Germinal center (tissue), 1 donor: ENCODE data around the gene SNAPC2.
"Not testable (repeated sequence)": the region's sequence is repeated elsewhere in the genome, so short reads cannot be mapped to it uniquely, and the experiment has no call there.

Source experiments
- DNase-seq: peaks from one replicate; pipeline ENCODE4 v3.0.0; 2012; ENCODE audit warnings: mixed read lengths, low spot score

The SNAPC2 gene

DNA sequence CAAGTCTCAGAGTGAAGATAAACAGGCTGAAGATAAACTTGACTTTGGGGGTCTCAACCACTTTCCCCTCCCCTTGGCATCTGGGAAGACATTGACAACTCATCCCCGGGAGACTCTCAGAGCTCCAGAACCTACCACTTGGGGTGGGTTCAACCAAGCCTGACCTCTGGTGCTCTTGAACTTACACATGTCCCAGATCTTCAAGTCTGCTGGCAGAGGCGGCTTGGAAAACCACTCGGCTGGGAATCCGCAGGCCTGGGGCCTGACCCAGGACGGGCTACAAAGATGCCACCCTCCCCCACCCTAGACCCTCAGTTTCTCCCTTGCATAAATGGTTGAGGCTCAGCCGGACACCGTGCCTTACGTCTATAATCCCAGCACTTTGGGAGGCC, 31.3 kb upstream of the SNAPC2 start:
- no peak for DNase-seq

DNA sequence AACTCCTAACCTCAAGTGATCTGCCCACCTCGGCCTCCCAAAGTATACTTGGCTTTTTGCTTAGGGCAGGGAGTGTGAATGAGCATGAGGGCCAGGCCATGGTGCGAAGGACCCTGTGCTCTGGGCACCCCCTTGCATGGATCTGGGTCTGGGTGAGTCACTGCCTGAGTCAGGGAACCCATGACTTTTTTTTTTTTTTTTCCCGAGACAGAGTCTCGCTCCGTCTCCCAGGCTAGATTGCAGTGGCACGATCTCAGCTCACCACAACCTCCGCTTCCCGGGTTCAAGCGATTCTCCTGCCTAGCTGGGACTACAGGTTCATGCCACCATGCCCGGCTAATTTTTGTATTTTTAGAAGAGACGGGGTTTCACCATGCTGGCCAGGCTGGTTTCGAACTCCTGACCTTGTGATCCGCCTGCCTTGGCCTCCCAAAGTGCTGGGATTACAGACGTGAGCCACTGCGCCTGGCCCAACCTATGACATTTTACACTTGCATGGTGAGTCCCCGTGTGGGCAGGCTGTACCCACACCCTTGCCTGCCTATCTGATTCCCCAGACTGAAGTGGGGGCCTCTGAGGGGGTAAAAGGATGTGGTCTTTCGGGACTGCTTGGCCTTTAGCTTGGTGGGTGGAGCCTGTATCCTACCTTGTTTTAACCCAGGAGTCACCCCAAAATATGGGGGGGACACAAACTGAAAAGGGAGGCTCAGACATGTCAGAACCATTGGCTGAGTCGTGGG, 26.6 kb upstream of the SNAPC2 start:
- DNase-seq: not testable (repeated sequence)

DNA sequence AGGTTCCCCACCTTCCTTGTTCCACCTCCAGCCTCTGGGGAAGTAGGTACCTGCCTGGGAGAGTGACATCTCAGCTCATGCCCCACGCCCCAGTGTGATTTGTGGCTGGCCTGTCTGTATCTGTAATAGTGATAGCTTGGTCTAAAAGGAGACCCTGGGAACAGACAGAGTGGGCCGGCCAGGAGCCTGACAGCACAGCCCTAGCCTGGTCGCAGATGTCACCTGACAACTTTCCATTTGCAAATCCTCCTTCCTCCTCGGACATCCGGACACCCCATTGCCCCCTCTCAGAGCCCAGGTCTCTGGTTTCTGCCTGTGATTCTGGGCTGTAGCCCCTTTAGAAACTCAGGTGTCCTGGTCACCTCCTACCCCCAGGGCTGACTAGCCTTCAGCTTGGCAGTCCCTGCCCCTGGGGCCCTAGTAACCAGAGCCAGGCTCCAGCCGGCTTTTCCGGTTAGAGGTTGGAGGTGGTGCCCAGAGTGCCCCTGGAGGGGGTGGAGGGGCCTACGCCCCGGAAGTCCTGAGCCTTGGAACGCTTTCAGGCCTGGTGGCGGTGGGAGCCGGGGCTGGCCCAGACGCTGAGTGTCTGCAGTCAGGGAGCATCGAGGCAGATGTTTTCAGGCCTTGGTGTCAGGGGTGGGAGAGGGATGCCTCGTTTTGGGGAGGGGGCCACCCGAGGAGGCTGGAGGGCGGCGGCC, 25.4 kb upstream of the SNAPC2 start:
- no peak for DNase-seq

DNA sequence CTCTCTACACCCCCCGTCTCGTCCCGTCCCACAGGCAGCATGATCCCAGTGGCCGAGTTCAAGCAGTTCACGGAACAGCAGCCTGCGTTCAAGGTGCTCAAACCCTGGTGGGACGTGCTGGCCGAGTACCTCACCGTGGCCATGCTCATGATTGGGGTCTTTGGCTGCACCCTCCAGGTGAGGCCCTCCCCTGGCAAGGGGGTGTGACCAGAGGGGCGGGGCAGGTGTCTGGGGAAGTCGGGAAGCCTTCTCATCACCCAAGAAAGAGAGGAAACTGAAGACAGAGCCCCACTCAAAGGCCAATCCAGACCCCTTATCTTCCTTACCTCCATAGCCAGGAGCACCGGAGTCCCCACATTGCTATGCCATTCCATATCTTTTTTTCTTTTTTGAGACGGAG, 24.6 kb upstream of the SNAPC2 start:
- DNase-seq: no peak

DNA sequence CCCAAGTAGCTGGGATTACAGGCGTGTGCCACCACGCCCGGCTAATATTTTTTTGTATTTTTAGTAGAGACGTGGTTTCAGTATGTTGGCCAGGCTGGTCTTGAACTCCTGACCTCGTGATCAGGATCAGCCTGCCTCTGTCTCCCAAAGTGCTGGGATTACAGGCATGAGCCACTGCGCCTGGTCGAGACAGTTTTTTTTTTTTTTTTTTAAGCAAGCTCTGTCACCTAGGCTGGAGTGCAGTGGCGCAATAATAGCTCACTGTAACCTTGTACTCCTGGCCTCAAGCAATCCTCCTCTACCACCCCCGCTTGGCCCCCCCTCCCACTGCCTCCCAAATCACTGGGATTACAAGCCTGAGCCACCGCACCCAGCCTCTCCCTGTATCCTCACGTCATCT, 22.8 kb upstream of the SNAPC2 start:
- DNase-seq: no peak

DNA sequence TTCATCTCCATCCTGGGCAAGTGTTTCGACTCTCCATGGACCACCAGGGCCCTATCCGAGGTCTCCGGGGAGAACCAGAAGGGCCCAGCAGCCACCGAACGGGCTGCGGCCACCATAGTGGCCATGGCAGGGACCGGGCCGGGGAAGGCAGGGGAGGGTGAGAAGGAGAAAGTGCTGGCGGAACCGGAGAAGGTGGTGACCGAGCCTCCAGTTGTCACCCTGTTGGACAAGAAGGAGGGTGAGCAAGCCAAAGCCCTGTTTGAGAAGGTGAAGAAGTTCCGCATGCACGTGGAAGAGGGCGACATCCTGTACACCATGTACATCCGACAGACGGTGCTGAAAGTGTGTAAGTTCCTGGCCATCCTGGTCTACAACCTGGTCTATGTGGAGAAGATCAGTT, 21.2 kb upstream of the SNAPC2 start:
- no peak for DNase-seq

DNA sequence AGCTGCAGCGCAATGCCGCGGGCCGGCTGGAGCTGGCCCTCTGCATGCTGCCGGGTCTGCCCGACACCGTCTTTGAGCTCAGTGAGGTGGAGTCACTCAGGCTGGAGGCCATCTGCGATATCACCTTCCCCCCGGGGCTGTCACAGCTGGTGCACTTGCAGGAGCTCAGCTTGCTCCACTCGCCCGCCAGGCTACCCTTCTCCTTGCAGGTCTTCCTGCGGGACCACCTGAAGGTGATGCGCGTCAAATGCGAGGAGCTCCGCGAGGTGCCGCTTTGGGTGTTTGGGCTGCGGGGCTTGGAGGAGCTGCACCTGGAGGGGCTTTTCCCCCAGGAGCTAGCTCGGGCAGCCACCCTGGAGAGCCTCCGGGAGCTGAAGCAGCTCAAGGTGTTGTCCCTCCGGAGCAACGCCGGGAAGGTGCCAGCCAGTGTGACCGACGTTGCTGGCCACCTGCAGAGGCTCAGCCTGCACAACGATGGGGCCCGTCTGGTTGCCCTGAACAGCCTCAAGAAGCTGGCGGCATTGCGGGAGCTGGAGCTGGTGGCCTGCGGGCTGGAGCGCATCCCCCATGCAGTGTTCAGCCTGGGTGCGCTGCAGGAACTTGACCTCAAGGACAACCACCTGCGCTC, 20.3 kb upstream of the SNAPC2 start:
- DNase-seq: no peak

DNA sequence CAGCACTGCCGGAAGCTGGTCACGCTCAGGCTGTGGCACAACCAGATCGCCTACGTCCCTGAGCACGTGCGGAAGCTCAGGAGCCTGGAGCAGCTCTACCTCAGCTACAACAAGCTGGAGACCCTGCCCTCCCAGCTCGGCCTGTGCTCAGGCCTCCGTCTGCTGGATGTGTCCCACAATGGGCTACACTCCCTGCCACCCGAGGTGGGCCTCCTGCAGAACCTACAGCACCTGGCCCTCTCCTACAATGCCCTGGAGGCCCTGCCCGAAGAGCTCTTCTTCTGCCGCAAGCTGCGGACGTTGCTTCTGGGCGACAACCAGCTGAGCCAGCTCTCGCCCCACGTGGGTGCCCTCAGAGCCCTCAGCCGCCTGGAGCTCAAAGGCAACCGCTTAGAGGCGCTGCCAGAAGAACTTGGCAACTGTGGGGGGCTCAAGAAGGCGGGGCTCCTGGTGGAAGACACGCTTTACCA, 19.7 kb upstream of the SNAPC2 start:
- DNase-seq: no peak

DNA sequence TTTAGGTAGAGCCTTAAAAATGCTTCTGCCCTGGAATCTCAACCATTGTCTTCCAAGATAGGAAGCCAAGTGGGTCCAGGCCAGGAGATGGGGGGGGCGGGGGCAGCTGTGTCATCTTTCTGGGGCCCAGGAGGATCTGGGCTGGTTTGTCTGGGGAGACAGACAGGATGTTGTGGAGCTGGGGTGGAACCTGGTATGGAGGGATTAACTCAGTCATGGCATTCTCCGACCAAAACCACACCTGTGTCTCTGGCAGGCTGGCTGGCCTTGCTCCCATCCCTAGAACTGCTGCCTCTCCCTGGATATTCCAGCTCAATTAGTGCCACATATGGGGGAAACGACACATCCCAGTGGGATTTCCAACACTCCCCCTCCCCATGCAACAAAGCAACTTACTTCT, 19.2 kb upstream of the SNAPC2 start:
- no peak for DNase-seq

DNA sequence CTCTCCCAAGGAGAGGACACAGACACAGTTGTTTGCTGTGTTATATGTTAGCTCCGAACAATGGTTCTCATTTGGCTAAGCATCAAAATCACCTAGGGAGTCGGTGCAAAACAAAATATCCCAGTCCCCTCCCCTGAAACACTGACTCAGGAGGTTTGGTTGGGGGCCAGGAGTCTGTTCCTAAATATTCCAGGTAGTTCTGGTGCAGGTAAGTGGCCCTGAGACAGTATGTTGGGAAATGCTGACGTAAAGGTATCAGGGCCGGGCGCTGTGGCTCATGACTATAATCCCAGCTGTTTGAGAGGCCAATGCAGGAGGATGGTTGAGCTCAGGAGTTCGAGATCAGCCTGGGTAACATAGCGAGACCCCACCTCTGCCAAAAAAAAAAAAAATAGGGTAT, 18.8 kb upstream of the SNAPC2 start:
- DNase-seq: no peak

DNA sequence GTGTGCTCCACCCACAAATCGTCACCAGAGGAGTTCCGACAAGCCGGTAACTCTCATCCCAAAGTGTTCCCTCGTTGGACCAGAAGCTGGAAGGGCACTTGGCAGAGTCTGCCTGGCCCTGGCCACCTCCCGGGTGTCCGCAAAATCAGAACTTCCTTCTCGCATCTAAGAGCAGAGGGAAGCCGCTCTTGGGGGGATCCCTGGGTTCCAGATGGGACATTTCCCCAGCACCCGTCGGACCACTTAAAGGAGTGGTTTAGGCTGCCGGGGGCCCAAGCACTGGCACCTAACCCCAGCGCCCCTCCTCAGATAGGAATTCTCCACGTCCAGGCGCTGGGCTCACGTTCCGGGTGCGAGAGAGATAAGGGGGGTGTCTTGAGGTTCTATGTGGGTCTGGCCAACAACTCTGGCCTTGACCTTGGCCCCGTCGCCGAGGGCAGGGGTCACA, 17.3 kb upstream of the SNAPC2 start:
- DNase-seq: no peak

DNA sequence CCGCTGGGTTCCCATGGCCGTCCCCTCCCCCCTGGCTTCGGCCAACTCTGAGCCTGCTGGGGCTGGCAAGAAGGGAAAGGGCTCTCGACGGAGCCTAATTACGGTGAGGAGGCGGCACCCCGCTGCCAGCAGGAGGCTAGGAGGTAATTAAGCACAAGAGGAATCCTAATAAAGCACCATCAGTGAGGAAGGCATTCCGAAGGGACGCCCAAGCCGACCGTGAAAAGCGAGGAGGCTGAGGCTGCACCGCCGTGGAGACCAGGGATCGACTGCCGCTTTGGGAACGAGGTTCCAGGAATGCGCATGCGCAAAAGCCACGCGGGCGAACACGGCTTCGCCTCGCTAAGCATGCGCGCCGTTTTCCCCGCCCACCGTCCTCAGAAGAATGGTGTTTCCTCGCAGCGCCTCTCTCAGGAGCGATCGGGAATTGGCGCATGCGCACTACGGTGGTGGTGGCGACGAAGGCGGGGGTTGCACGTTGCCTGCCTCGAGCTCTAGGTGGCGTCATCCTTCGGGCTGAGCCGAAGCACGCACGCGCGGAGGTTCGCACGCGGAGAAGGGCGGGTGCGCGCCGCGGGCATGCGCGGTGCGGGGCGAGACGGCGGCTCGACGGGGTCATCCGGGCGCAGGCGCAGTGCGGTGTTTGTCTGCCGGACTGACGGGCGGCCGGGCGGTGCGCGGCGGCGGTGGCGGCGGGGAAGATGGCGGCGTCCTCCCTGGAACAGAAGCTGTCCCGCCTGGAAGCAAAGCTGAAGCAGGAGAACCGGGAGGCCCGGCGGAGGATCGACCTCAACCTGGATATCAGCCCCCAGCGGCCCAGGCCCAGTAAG, 16.7 kb upstream of the SNAPC2 start, which contains the start of gene MAP2K7:
TSS of gene MAP2K7 (plus strand) at position 634 of the 830 bp plus-strand sequence. CDS start at position 702, 68 bp downstream.
- peak; percentile 99 for DNase-seq

DNA sequence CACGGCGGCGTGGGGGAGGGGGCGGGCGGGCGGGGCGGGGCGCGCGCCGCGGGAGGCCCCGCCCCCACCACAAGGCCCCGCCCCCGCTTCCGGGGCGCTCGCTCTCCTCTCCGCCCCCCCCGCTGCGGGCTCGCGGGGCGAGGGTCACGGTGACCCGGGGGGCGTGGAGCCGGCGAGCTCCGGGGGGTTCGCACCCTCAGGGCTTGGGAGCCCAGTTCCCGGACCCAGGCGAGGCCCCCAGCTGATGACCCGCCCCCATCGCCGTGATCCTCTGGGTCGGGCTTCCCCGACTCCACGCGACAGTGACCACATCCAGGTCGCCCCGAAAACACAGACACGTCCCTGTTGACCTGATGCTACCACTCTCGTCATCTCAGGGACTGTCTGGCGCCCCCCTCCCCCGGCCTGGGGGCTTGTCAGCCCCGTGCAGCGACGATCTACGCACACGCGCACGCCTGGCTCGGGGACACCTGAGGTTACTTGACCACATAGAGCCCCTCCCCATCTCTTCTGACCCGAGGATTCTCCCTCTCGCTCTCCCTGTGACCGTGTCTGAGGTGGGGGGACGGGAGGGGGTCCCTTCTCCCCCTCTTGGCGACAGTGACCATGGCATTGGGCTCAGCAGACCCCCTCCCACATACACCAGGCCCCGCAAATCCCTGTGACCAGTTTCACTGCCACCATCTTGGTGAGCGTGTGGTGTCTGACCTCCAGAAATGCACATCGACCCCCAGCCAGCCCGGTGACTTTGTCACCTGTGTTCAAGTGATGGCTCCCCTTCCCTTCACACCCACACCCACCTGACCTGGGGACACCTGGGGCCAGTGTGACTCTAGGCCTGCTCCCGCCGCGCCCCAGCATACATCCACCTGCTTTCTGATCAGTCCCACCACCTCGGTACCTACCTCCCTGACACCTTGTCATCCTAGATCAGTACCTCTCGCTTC, 15.8 kb upstream of the SNAPC2 start:
- peak; percentile 76 for DNase-seq

DNA sequence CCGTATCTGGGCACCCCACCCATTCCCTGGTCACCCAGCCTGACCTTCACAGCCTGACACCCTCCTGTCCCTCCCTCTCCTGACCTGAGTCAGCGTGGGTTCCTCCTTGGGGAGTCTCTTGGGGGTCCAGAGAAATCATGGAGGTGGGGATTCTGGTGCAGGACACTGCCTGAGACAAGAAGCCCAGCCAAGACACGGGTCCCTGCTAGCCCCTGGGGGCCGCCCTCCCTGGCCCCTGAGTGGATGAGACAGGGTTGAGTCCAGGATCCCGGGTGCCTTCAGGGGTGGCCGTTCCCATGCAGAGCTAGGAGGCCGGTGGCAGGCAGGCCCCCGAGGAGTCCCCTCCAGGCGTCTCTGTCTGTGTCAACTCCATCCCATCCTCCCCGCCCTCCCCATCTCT, 14.9 kb upstream of the SNAPC2 start:
- no peak for DNase-seq

DNA sequence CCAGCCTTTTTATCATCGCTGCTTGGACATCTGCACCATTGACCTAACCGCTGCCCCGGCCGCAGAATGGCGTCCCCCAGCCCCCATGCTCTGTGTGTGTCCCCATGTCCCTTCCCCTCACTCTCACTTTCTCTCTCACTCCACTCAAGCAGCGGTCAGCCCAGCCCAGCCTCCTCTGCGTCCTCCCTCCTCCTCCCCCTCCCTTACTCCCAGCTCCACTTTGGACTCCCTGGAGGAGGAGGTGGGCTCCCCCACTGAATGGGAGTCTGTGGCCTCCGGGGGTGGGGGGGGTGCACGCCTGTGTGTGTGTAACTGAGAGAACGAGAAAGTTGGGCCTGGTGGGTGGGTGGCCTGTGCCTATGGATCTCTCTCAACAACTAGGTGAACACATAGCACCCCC, 14.3 kb upstream of the SNAPC2 start:
- no peak for DNase-seq

DNA sequence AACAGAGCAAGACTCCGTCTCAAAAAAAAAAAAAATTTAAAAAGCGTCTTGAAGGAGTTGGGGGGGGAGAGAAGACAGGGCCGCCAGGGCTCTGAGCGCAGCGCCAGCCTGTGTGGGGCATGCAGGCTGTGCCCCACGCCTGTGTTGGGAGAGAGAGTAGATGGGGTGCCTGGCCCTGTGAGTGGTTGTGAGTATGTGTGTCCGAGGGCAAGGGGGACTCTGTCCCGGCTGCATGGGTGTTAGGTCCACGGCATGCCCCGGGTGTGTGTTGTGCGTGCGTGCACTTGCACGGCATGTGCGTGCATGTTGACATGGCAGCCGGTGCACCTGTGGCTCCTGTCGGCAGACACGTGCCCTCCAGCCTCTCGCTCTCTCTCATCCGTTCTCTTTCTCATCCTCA, 13.0 kb upstream of the SNAPC2 start:
- DNase-seq: no peak

DNA sequence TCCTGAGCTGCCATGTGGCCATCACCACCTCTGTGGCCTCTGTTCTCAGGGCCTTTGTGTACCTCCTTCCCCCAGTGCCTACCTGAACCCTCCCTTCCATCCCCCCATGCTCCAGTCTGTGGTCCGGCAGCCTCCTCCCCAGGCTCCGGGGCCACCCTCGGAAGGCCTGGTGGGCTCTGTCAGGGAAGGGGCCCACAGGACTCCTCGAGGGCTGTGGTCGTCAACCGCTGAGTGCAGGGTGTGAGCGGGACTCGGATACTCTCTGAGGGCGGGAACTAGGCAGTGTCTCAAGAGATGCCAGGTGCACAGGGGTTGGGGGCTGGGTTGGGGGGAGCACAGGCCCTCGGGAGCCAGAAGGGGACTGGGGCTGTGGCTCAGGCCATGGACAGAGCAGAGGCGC, 12.6 kb upstream of the SNAPC2 start:
- DNase-seq: no peak

DNA sequence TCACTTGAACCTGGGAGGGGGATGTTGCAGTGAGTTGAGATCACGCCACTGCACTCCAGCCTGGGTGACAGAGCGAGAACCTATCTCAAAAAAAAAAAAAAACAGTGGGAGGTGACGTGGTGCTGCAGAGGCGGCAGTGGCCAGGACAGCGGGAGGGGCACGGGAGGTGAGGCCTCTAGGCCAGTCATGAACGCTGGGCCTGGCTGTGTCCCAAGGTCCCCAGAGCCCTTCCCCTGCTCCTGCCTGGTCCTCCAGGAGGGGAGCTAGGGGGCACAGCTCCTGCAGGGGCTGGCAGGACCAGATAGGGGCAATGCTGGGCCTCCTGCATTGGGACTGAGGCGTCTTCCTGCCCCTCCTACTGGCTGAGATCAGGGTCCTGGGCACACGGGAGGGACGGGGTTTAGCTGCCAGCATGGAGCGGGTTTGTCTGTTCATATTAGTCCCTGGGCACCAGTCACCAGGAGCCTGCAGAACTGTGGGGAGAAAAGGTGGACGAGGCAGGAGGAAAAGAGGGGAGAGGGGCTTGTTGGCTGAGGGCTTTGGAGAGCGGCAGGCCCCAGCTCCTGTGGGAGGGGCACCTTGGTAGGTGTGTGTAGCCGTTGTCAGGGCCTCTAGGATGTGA, 11.9 kb upstream of the SNAPC2 start:
- no peak for DNase-seq

DNA sequence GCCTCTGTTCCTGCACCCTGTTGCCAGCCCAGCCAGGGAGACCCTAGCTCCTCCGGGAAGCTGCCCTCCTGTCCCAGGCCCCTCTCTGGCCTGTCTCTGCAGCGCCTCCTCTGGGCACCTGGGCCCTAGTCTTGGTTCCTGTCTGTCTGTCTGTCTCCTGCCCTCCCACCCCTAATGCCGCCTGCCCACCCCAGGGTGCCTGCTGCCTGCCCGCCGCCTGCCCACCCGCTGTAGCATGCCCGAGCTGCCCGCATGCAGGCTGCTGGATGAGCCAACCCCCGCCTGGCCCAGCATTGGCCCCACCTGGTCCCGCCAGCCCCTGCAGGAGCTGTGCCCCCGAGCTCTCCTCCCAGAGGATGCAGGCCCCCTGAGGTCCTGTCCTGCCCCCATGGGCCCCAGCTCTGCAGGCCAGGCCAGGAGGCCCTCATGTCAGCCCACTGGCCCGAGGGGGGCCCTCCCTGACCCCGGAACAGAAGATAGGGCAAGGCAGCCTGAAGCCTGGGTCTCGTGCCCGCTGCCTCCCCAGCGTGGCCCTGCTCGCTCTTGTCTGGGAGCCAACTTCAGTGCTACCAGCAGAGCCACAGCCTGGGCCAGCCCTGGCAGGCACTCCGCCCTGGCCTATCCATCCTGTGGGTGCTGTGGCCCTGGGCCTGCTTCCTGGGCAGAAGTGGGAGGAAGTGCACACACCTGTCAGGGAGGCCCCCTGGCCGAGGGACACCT, 11.2 kb upstream of the SNAPC2 start:
- no peak for DNase-seq
